ENCODE data around the gene TESK1. TPM values are rescaled to one million over a fixed set of nuclear protein-coding genes. Genes with fewer than 3 reads are reported as not detected.

TESK1 gene
- total and polyA plus RNA-seq, 4 donors, result 3.7 to 12.5 (median 6.8) TPM

DNA sequence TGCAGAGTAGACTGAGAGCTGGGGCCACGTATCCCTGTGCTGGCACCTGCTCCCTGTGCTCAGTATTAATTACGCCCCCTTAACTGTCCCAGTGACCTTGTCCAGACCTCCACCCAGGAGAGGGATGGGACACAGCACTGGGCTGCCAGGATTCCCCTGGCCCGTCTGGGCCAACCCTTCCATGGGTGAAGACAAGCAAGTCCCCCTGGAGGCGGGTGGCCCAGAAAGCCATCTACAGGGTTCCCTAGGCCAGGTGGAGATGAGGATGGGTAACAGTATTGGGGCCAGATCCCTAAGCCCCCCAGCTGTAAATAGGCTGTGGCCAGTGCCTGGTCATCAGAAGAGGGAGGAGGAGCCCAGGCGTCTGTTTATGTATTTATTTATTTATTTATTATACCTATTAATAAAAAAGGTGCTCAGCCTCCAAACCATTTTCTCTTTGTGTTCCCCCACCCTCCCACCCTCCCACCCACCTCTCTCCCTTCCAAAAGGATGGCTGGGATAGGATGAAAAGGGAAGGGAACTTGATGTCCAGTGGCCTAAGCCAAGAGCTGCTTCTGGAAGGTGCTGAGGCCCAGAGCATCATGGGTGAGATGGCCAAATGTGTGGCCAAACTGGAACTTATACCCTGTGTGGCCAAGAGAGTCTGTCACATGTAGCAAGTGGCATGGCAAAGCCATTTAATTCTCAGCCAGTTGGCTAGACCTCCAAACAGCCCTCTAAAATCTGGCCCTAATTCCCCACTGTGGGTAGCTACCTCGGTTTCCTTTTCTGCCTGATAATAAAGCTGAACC is 43.4 kb upstream of the TESK1 start:
- 92% methylated on average over 6 of the region's 6 CpGs for WGBS
- no peak for DNase-seq (ENCODE audit: low spot score)
- Histone ChIP-seq H3K27me3 (ENCODE audit: control insufficient read depth in 4 of 4, insufficient read depth in 4 of 4, low read length in 3 of 4) (no peaks in the 10 kb centered on the region), H3K36me3 (ENCODE audit: control insufficient read depth in 4 of 4, insufficient read depth in 3 of 4, low read depth in 1 of 4, low read length in 3 of 4) (peaks cover 0 to 21% (median 6%) of the 10 kb centered on the region in 4 donors), H3K4me1 (ENCODE audit: control insufficient read depth in 4 of 4, insufficient read depth in 4 of 4, low read length in 3 of 4) (peaks cover 0 to 9% (median 3%) of the 10 kb centered on the region in 4 donors), H3K27ac (ENCODE audit: low read depth in 1 of 2, low read length in 2 of 2) (no peak overlapping the region), H3K4me3 (ENCODE audit: low read depth in 1 of 3, low read length in 3 of 3) (no peak overlapping the region), H3K9me3 (ENCODE audit: control insufficient read depth in 4 of 4, low read length in 3 of 4) (no peaks in the 10 kb centered on the region), H3K9ac (ENCODE audit: low read depth in 1 of 2, low read length in 2 of 2) (no peak overlapping the region)
- TF ChIP-seq HNF4A (conservative IDR thresholded peaks at IDR 0.05) (no peak), SP1 (IDR thresholded peaks at IDR 0.05) (no peak), FOXA1 (IDR thresholded peaks at IDR 0.05) (no peak), TAF1 (conservative IDR thresholded peaks at IDR 0.05) (no peak), GABPA (IDR thresholded peaks at IDR 0.05 in 1 of 2, conservative IDR thresholded peaks at IDR 0.05 in 1 of 2) (no peak), FOXA2 (IDR thresholded peaks at IDR 0.05) (no peak), RAD21 (IDR thresholded peaks at IDR 0.05) (no peak), NR2F2 (IDR thresholded peaks at IDR 0.05) (no peak), YY1 (IDR thresholded peaks at IDR 0.05) (no peak), EGR1 (IDR thresholded peaks at IDR 0.05; ENCODE audit: low read depth in 2 of 2) (no peak), RXRA (IDR thresholded peaks at IDR 0.05) (no peak)
- TF ChIP-seq, protein P1, sequence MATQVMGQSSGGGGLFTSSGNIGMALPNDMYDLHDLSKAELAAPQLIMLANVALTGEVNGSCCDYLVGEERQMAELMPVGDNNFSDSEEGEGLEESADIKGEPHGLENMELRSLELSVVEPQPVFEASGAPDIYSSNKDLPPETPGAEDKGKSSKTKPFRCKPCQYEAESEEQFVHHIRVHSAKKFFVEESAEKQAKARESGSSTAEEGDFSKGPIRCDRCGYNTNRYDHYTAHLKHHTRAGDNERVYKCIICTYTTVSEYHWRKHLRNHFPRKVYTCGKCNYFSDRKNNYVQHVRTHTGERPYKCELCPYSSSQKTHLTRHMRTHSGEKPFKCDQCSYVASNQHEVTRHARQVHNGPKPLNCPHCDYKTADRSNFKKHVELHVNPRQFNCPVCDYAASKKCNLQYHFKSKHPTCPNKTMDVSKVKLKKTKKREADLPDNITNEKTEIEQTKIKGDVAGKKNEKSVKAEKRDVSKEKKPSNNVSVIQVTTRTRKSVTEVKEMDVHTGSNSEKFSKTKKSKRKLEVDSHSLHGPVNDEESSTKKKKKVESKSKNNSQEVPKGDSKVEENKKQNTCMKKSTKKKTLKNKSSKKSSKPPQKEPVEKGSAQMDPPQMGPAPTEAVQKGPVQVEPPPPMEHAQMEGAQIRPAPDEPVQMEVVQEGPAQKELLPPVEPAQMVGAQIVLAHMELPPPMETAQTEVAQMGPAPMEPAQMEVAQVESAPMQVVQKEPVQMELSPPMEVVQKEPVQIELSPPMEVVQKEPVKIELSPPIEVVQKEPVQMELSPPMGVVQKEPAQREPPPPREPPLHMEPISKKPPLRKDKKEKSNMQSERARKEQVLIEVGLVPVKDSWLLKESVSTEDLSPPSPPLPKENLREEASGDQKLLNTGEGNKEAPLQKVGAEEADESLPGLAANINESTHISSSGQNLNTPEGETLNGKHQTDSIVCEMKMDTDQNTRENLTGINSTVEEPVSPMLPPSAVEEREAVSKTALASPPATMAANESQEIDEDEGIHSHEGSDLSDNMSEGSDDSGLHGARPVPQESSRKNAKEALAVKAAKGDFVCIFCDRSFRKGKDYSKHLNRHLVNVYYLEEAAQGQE (IDR thresholded peaks at IDR 0.05), result no peak
- TF ChIP-seq, protein P2, sequence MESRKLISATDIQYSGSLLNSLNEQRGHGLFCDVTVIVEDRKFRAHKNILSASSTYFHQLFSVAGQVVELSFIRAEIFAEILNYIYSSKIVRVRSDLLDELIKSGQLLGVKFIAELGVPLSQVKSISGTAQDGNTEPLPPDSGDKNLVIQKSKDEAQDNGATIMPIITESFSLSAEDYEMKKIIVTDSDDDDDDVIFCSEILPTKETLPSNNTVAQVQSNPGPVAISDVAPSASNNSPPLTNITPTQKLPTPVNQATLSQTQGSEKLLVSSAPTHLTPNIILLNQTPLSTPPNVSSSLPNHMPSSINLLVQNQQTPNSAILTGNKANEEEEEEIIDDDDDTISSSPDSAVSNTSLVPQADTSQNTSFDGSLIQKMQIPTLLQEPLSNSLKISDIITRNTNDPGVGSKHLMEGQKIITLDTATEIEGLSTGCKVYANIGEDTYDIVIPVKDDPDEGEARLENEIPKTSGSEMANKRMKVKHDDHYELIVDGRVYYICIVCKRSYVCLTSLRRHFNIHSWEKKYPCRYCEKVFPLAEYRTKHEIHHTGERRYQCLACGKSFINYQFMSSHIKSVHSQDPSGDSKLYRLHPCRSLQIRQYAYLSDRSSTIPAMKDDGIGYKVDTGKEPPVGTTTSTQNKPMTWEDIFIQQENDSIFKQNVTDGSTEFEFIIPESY (IDR thresholded peaks at IDR 0.05), result no peak
- TF ChIP-seq, protein P3, sequence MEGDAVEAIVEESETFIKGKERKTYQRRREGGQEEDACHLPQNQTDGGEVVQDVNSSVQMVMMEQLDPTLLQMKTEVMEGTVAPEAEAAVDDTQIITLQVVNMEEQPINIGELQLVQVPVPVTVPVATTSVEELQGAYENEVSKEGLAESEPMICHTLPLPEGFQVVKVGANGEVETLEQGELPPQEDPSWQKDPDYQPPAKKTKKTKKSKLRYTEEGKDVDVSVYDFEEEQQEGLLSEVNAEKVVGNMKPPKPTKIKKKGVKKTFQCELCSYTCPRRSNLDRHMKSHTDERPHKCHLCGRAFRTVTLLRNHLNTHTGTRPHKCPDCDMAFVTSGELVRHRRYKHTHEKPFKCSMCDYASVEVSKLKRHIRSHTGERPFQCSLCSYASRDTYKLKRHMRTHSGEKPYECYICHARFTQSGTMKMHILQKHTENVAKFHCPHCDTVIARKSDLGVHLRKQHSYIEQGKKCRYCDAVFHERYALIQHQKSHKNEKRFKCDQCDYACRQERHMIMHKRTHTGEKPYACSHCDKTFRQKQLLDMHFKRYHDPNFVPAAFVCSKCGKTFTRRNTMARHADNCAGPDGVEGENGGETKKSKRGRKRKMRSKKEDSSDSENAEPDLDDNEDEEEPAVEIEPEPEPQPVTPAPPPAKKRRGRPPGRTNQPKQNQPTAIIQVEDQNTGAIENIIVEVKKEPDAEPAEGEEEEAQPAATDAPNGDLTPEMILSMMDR (IDR thresholded peaks at IDR 0.05; ENCODE audit: low read depth, low read length, missing input control), result no peak
- TF ChIP-seq, protein P4, sequence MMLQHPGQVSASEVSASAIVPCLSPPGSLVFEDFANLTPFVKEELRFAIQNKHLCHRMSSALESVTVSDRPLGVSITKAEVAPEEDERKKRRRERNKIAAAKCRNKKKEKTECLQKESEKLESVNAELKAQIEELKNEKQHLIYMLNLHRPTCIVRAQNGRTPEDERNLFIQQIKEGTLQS (IDR thresholded peaks at IDR 0.05), result no peak
- TF ChIP-seq, protein P5, sequence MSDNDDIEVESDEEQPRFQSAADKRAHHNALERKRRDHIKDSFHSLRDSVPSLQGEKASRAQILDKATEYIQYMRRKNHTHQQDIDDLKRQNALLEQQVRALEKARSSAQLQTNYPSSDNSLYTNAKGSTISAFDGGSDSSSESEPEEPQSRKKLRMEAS (IDR thresholded peaks at IDR 0.05), result no peak
